ENCODE results near the gene MICU1.
"Not testable (repeated sequence)": the region's sequence is repeated elsewhere in the genome, so short reads cannot be mapped to it uniquely, and the experiment has no call there.

Gene MICU1

GRCh38 chr10:72459301-72459700 is 166.6 kb downstream of the MICU1 start:
- no peaks in the 10 kb centered on the region for H4K20me1 ChIP-seq (ENCODE audit: insufficient read depth)
- no peak overlapping the region for H2AFZ ChIP-seq (ENCODE audit: low read depth)
- H3K4me3 ChIP-seq (IDR thresholded peaks at IDR 0.05; ENCODE audit: insufficient read depth, low read depth, low read length), result no peak overlapping the region
- no peaks in the 10 kb centered on the region for H3K79me2 ChIP-seq (ENCODE audit: insufficient read depth, low read depth)
- no peak overlapping the region for H3K4me2 ChIP-seq
- no peak overlapping the region for H3K9ac ChIP-seq
- no peaks in the 10 kb centered on the region for H3K36me3 ChIP-seq (ENCODE audit: insufficient read depth)
- H3K4me1 ChIP-seq (ENCODE audit: low read depth, poor library complexity, severe bottlenecking), result no peaks in the 10 kb centered on the region
- no peaks in the 10 kb centered on the region for H3K27me3 ChIP-seq (ENCODE audit: insufficient read depth, low read depth)
- no peak overlapping the region for H3K27ac ChIP-seq
- no peak for TF ChIP-seq CTCF (conservative IDR thresholded peaks at IDR 0.05; ENCODE audit: low read depth, low read length)

- no peak for TF ChIP-seq CTCF (conservative IDR thresholded peaks at IDR 0.05; ENCODE audit: low read depth, low read length)
- Histone ChIP-seq H3K4me1 (ENCODE audit: low read depth, poor library complexity, severe bottlenecking) (no peaks in the 10 kb centered on the region), H3K36me3 (ENCODE audit: insufficient read depth) (no peaks in the 10 kb centered on the region), H3K27ac (no peak overlapping the region), H3K27me3 (ENCODE audit: insufficient read depth, low read depth) (no peaks in the 10 kb centered on the region), H3K4me3 (IDR thresholded peaks at IDR 0.05; ENCODE audit: insufficient read depth, low read depth, low read length) (no peak overlapping the region), H2AFZ (ENCODE audit: low read depth) (no peak overlapping the region), H3K4me2 (no peak overlapping the region), H3K79me2 (ENCODE audit: insufficient read depth, low read depth) (no peaks in the 10 kb centered on the region), H4K20me1 (ENCODE audit: insufficient read depth) (no peaks in the 10 kb centered on the region), H3K9ac (no peak overlapping the region)
Measured at GRCh38 chr10:72455889-72456595, 169.8 kb downstream of the MICU1 start.

- Histone ChIP-seq H3K27ac (no peak overlapping the region), H3K79me2 (ENCODE audit: insufficient read depth, low read depth) (no peaks in the 10 kb centered on the region), H3K36me3 (ENCODE audit: insufficient read depth) (no peaks in the 10 kb centered on the region), H3K4me1 (ENCODE audit: low read depth, poor library complexity, severe bottlenecking) (no peaks in the 10 kb centered on the region), H4K20me1 (ENCODE audit: insufficient read depth) (no peaks in the 10 kb centered on the region), H3K4me3 (IDR thresholded peaks at IDR 0.05; ENCODE audit: insufficient read depth, low read depth, low read length) (no peak overlapping the region), H3K9ac (no peak overlapping the region), H3K4me2 (no peak overlapping the region), H3K27me3 (ENCODE audit: insufficient read depth, low read depth) (no peaks in the 10 kb centered on the region), H2AFZ (ENCODE audit: low read depth) (no peak overlapping the region)
- TF ChIP-seq CTCF (conservative IDR thresholded peaks at IDR 0.05; ENCODE audit: low read depth, low read length), result no peak
Measured at GRCh38 chr10:72449941-72450441, 175.9 kb downstream of the MICU1 start.

GRCh38 chr10:72445851-72446250 is 180.0 kb downstream of the MICU1 start:
- Histone ChIP-seq H3K4me2 (no peak overlapping the region), H3K27me3 (ENCODE audit: insufficient read depth, low read depth) (no peaks in the 10 kb centered on the region), H3K79me2 (ENCODE audit: insufficient read depth, low read depth) (no peaks in the 10 kb centered on the region), H3K4me1 (ENCODE audit: low read depth, poor library complexity, severe bottlenecking) (no peaks in the 10 kb centered on the region), H2AFZ (ENCODE audit: low read depth) (no peak overlapping the region), H3K27ac (no peak overlapping the region), H3K36me3 (ENCODE audit: insufficient read depth) (no peaks in the 10 kb centered on the region), H3K9ac (no peak overlapping the region), H4K20me1 (ENCODE audit: insufficient read depth) (no peaks in the 10 kb centered on the region), H3K4me3 (IDR thresholded peaks at IDR 0.05; ENCODE audit: insufficient read depth, low read depth, low read length) (no peak overlapping the region)
- no peak for TF ChIP-seq CTCF (conservative IDR thresholded peaks at IDR 0.05; ENCODE audit: low read depth, low read length)

- H3K4me2 ChIP-seq; H3K36me3 ChIP-seq (ENCODE audit: insufficient read depth); H2AFZ ChIP-seq (ENCODE audit: low read depth); H4K20me1 ChIP-seq (ENCODE audit: insufficient read depth); H3K27me3 ChIP-seq (ENCODE audit: insufficient read depth, low read depth); H3K79me2 ChIP-seq (ENCODE audit: insufficient read depth, low read depth); H3K4me1 ChIP-seq (ENCODE audit: low read depth, poor library complexity, severe bottlenecking); H3K9ac ChIP-seq; H3K4me3 ChIP-seq (IDR thresholded peaks at IDR 0.05; ENCODE audit: insufficient read depth, low read depth, low read length); H3K27ac ChIP-seq: not testable (repeated sequence)
Measured at GRCh38 chr10:72442969-72443368, 182.9 kb downstream of the MICU1 start.

Measured in KMS-11 (cell line).